ENCODE measurements around the gene ZNF331. TPM values are rescaled to one million over a fixed set of nuclear protein-coding genes. Genes with fewer than 3 reads are reported as not detected.
A peak's percentile ranks its signal among the peaks of the same experiment; 100 is the strongest.

ZNF331 gene
- total RNA-seq, 4 donors from 2014 or later, result 2.8 to 15.8 (median 7.9) TPM

DNA sequence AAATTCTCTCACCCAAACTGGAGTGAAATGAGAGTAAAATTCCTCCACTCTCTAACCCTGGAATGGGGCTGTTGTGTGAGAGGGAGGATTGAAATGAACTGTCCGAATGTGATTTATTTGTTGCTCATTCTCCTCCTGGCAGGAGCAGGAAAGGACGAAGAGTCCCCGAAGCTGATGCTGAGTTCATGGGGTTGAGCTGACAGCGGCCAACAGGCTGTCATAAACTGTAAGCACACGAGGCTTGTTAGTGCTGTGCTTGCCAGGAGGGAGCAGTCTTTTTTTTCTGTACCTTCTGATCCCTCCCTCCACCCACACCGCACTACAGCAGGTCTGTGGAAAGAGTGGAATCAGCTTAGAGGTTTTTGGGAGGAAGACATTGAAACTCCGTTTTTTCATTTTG, 33.1 kb upstream of the ZNF331 start:
- no peak for TF ChIP-seq POLR2A (IDR thresholded peaks at IDR 0.05)
- peaks cover 0 to 6% (median 0%) of the 10 kb centered on the region in 3 donors for H3K4me1 ChIP-seq
- H3K4me3 ChIP-seq, result peak overlapping the region in 2 of 4 donors; percentile 10 to 23
- intact Hi-C loops (cut with DNase I), result no loop called here
- peak overlapping the region in 3 of 4 donors; percentile 31 to 73 (median 42) for H3K27ac ChIP-seq
- peaks cover 0 to 6% (median 0%) of the 10 kb centered on the region in 3 donors for H3K9me3 ChIP-seq
- H3K36me3 ChIP-seq, result no peaks in the 10 kb centered on the region
- WGBS, 2 donors, result 39 to 52% methylated on average over 7 of the region's 7 CpGs
- H3K27me3 ChIP-seq, result no peaks in the 10 kb centered on the region
- DNase-seq, result no peak

DNA sequence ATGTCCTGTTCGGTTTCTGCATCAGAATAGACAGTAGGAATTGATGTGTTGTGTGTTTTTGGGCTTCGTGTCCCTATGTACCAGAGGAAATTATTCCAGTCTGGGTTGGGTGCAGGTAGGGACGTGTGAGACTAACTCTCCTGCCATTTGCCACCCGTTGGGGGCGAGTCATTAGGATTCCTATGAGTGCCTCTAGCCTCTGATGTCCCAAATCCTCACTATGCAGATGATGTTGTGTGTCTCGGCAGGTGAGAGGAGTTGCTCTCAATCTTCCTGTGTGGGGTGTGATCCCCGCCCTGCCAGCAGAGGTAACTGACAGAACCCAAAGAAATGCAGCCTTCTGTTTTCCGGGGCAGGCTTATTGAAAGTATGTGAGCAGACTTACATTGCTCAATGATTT, 31.2 kb upstream of the ZNF331 start:
- peaks cover 0 to 6% (median 0%) of the 10 kb centered on the region in 3 donors for H3K4me1 ChIP-seq
- no peak overlapping the region for H3K27ac ChIP-seq
- no peak for TF ChIP-seq POLR2A (IDR thresholded peaks at IDR 0.05)
- TF ChIP-seq, protein P1, sequence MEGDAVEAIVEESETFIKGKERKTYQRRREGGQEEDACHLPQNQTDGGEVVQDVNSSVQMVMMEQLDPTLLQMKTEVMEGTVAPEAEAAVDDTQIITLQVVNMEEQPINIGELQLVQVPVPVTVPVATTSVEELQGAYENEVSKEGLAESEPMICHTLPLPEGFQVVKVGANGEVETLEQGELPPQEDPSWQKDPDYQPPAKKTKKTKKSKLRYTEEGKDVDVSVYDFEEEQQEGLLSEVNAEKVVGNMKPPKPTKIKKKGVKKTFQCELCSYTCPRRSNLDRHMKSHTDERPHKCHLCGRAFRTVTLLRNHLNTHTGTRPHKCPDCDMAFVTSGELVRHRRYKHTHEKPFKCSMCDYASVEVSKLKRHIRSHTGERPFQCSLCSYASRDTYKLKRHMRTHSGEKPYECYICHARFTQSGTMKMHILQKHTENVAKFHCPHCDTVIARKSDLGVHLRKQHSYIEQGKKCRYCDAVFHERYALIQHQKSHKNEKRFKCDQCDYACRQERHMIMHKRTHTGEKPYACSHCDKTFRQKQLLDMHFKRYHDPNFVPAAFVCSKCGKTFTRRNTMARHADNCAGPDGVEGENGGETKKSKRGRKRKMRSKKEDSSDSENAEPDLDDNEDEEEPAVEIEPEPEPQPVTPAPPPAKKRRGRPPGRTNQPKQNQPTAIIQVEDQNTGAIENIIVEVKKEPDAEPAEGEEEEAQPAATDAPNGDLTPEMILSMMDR (IDR thresholded peaks at IDR 0.05), result no peak
- no peaks in the 10 kb centered on the region for H3K36me3 ChIP-seq
- DNase-seq, result no peak
- H3K27me3 ChIP-seq, result no peaks in the 10 kb centered on the region
- WGBS, 2 donors, result 59 to 61% methylated on average over 6 of the region's 8 CpGs
- no peak overlapping the region for H3K4me3 ChIP-seq
- intact Hi-C loops (cut with DNase I), result no loop called here
- peaks cover 0 to 6% (median 0%) of the 10 kb centered on the region in 3 donors for H3K9me3 ChIP-seq

DNA sequence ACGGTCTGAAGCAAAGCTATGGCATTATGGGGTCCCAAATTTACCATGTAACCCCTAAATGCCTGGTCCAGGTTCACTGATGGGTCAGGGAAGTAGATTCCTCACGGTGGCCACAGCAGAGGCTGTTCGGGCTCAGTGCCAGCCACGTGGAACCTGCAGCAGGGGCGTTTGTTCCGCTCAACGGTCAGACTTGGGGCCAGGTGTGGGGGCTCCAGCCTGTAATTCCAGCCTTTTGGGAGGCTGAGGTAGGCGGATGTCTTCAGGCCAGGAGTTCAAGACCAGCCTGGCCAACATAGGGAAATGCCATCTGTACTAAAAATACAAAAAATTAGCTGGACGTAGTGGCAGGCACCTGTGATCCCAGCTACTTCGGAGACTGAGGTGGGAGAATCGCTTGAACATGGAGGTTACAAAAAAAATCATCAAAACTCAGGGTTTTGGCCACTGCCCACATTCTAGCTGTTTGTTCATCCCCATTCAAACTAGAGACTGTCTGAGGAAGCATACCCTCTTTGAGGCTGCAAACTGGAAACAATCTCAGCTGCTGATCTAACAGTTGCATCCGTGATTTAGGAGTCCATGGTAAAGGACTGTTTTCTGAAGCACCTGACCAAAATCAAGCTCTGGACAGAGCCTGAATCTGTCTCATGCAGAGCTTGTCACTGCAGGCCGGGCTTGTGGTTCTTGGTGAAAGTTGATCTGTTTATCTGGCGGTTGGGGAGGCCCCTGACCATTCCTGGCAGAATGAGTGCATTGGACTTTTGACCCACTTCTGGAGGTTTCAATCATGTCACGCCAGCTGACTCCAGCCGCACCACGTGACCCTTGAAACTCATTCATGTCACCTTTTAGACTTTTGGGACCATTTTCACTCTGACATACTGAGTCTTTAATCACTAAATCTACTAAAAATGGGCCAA, 30.2 kb upstream of the ZNF331 start:
- 67 to 77% methylated on average over 13 to 17 of the region's 17 CpGs for WGBS, 2 donors
- Histone ChIP-seq H3K36me3 (no peaks in the 10 kb centered on the region), H3K27ac (no peak overlapping the region), H3K4me3 (no peak overlapping the region), H3K9me3 (peaks cover 0 to 6% (median 0%) of the 10 kb centered on the region in 3 donors), H3K27me3 (no peaks in the 10 kb centered on the region), H3K4me1 (peaks cover 0 to 6% (median 0%) of the 10 kb centered on the region in 3 donors)
- TF ChIP-seq POLR2A (IDR thresholded peaks at IDR 0.05), result no peak
- TF ChIP-seq, protein P1 (IDR thresholded peaks at IDR 0.05), result no peak
- intact Hi-C loops (cut with DNase I), result no loop called here
- no peak for DNase-seq

DNA sequence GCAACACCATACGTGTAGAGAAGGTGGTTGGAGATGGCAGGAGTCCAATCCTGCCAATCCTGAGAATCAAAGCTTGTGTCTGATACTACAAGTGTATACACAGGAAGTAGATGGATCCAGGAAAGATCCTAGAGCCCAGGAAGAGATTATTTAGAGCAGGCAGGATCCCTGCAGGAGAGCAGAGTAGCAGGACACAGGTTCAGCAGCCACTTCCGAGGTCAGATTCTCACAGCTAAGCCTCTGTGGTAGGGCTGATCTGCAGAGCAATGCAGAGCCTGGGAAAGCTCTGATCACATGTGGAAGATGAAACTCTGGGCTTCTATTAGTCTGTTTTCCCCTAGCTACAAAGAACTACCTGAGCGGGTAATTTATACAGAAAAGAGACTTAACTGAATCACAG, 28.5 kb upstream of the ZNF331 start:
- 44 to 67% methylated on average over 2 to 3 of the region's 3 CpGs for WGBS, 2 donors
- no peaks in the 10 kb centered on the region for H3K36me3 ChIP-seq
- no peak for DNase-seq
- H3K4me1 ChIP-seq, result peaks cover 0 to 6% (median 0%) of the 10 kb centered on the region in 3 donors
- no peaks in the 10 kb centered on the region for H3K27me3 ChIP-seq
- H3K4me3 ChIP-seq, result no peak overlapping the region
- peaks cover 0 to 6% (median 0%) of the 10 kb centered on the region in 3 donors for H3K9me3 ChIP-seq
- TF ChIP-seq, protein P1 (IDR thresholded peaks at IDR 0.05), result no peak
- no peak for TF ChIP-seq POLR2A (IDR thresholded peaks at IDR 0.05)
- intact Hi-C loops (cut with DNase I), result no loop called here
- no peak overlapping the region for H3K27ac ChIP-seq

DNA sequence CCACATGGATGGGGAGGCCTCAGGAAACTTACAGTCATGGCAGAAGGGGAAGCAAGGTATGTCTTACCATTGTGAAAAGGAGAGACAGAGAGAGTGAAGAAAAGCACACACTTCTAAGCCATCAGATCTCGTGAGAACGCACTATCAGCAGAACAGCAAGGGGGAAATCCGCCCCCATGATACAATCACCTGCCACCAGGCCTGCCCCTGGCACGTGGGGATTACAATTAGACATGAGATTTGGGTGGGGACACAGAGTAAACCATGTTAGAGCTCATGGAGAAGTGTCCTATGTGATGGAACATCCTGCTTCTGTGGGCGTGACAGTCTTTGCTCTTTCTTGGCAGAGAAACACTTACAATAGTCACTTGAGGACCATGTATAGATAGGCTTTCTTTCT, 28.1 kb upstream of the ZNF331 start:
- peaks cover 0 to 6% (median 0%) of the 10 kb centered on the region in 3 donors for H3K9me3 ChIP-seq
- H3K36me3 ChIP-seq, result no peaks in the 10 kb centered on the region
- no peak for DNase-seq
- 57 to 67% methylated on average over 5 of the region's 5 CpGs for WGBS, 2 donors
- intact Hi-C loops (cut with DNase I), result no loop called here
- no peaks in the 10 kb centered on the region for H3K27me3 ChIP-seq
- TF ChIP-seq, protein P1 (IDR thresholded peaks at IDR 0.05), result no peak
- TF ChIP-seq POLR2A (IDR thresholded peaks at IDR 0.05), result no peak
- H3K4me3 ChIP-seq, result no peak overlapping the region
- H3K4me1 ChIP-seq, result peaks cover 0 to 2% (median 0%) of the 10 kb centered on the region in 3 donors
- no peak overlapping the region for H3K27ac ChIP-seq

Data from esophagus squamous epithelium (tissue), 5 donors.